ENCODE measurements around the gene SLC6A18. TPM values are rescaled to one million over a fixed set of nuclear protein-coding genes. Genes with fewer than 3 reads are reported as not detected.

Gene SLC6A18
- polyA plus RNA-seq, 1 donor, result 0.53 TPM

DNA sequence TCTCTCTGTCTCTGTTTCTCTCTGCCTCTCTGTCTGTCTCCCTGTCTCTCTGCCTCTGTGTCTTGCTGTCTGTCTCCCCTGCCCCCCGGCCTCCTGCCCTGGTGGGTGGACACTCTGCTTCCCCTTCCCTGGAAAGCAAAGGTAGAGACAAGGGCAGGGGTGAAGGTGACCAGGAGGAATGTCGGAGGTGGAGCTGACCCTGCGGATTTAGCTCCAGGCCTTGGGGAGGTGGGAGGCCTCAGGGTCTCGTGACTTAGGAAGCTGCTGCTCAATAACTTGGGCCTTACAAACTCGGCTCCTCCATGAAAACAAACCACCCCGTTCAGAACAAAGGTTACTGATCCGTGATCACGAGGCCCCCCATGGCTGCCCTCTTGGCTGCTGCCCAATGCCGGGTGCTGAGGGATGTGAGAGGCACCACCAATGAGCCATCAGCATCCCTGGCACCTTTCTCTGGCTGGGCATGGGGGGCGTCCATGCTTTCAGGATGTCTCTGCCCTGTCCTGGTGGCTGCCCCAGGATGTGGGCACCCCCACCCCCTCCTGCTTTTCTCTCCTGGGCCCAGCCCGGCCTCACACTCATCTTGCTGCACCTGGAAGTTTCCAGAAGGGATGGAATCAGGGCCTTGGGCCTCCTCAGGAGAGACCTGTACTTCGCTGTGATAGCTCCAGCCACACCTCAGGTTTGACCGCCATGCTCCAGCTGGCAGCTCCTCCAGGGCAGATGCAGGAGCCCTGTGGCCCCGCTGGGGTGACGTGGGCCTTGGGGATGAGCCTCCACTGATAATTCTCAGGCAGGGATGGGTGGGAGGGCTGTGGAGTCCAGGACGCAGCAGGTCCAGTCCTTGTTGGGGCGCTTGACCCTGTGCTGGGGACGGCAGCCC, 38.6 kb upstream of the SLC6A18 start:
- DNase-seq, result no peak

DNA sequence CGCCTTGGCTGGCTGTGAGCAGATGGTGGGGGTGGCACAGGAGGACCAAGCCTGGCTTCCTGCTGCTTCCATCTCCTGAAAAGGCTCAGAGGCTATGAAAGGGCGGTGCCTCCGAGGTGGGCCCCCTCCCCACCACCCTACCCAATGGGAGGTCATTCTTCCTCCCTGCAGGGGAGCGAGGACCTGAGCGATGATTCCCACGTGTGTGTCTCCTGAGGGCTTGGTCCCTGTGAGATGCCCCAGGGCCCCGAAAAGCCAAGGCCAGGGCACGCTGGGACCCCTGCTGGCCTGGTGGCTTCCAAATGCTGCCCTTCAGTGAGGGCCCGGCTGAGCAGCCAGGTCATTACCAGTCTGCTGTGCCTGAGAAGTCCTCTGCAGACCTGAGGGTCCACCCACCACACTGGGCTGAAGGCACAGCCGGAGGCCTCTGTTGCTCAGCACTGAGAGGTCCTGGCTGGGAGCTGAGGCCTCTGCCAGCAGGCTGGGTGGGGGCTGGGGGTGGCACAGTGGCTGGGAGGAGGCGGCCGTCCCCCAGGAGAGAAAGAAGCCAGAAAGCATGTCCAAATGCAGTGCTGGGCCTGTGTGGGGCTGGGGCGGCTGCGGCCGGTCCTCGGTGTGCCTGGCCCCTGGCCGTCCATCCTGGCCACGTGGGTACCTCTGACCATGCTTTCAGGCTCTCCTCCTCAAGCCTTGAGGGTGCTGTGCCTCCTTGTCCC, 37.8 kb upstream of the SLC6A18 start:
- DNase-seq, result no peak

DNA sequence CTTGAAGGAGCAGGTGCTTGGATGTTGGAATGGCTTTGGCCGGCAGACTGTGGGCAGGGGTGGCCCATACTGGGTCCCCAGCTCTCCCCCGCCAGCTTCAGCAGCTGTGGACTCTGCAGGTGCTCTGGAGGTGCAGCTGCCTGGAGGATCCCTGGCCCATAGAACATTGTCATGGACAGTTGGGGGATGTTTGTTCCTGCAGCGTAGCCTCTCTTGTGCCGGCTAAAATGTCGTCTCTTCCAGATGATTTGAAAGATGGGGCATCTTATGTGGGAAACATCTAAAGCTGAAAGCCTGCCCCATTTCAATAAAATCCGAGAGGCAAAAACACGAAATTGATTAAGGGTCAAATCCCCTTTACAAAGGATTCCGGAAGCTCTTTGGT, 37.2 kb upstream of the SLC6A18 start:
- DNase-seq, result no peak

DNA sequence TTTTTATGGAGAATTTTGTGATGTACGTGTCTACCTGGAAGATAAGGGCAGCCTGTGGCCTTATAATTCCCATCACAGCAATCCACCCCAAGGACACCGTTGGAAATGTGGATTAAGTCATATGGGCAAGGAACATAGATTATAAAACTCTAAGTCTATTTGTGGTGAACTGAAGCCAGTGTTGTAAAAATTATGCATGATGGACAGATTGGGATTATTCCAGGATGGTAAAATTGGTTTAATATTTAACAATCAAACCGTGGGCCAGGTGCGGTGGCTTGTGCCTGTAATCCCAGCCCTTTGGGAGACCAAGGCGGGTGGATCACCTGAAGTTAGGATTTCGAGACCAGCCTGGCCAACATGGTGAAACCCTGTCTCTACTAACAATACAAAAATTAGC, 36.7 kb upstream of the SLC6A18 start:
- DNase-seq, result no peak

DNA sequence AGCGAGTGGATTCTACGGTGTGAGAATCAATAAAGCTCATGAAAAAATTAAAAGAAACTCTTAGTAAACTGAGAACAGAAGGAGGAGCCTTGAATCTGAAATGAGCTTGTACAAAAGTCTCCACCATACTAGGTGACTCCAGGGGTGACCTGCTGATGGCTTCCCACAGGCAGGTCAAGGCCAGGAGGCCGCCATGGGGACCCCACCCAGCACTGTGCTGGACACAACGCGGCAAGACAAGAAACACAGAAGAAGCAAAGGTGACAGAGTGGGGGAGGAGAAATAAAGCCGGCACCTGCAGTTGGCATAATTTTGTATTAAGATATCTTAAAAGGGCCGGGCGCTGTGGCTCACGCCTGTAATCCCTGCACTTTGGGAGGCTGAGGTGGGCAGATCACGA, 35.9 kb upstream of the SLC6A18 start:
- DNase-seq, result no peak

DNA sequence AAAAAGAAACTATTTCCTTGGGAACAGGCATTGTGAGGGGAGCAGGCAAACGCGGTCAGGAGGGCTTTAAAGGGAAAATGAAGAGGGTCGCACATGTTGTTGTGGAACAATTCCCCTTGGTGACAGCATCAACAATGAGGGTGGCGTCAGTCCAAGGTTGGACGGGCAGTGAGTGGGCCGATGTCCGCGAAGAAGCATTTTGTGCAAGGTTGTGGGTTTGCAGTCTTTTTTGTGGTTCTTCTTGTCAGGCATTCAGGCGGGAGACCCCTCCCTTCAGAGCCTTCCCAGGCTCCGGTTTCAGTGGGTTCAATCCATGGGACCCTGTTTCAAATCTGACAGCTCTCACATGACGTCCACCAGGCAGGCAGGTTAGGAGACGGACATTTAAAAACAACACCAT, 34.9 kb upstream of the SLC6A18 start:
- DNase-seq, result no peak

DNA sequence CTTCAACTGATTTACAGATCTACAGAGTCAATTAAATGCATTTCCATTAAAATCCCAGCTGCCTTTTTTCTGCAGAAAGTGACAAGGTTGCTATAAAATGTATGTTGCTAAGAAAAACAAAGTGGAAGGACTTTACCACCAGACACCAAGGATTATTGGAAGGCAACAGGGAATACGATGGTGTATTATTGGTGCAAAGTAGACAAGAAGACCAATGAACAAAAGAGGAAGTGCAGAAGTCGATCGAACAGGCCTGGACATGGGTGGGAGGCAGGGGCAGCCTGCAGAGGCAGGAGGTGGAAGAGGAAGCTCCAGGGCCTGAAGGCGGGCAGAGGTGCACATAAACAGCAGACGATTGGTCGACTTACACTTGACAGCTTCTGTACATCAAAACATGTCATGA, 34.3 kb upstream of the SLC6A18 start:
- DNase-seq, result peak; percentile 70

DNA sequence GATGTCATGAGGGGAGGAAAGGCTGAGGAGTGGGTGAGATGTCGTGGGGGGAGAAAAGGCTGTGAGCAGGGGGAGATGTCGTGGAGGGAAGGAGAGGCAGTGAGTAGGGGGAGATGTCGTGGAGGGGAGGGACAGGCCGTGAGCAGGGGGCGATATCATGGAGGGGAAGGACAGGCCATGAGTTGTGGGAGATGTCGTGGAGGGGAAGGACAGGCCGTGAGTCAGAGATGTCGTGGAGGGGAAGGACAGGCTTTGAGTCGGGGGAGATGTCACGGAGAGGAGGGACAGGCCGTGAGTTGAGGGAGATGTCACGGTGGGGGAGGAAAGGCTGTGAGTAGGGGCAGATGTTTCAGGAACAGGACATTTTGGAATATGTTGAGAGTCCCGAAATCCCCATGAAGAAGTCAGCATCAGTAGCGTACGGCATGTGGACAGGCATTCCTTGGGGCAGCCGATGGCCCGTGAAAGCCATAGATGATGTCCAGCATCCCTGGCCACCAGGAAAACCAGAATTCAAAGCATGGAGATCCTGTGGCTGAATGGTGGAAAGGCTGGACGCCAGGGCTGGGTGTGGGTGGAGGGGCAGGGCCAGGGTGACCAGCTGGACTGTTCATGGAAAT, 32.1 kb upstream of the SLC6A18 start:
- DNase-seq, result no peak

DNA sequence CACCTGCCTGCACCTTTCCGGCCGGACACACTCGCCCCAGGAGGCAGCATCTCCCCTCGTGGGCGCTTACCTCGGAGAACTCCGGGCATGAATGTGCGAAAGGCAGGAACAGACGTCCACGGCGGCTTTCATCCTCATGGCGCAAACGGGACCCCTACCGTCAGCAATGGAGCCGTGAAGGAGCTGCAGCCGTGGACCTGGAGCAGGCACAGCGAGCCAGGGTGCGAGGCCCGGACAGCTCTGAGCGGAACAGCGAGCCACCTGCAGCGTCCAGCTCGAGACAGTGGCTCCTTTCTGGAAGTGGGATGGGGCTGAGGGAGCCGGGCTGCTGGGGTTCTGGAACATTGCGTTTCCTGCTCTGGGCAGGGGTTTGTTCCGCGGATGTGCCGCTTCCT, 31.6 kb upstream of the SLC6A18 start:
- DNase-seq, result no peak

DNA sequence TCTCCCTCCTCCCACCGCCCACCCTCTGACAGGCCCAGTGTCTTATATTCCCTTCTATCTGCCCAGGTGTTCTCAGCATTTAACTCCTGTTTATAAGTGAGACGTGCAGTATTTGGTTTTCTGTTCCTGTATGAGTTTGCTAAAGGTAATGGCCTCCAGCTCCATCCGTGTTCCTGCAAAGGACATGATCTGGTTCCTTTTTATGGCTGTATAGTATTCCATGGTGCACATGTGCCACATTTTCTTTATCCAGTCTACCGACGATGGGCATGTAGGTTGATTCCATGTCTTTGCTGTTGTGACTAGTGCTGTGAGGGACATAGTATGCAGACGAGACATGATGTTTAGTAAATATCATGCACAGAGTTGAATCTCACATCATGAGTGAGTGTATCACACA, 30.8 kb upstream of the SLC6A18 start:
- no peak for DNase-seq

DNA sequence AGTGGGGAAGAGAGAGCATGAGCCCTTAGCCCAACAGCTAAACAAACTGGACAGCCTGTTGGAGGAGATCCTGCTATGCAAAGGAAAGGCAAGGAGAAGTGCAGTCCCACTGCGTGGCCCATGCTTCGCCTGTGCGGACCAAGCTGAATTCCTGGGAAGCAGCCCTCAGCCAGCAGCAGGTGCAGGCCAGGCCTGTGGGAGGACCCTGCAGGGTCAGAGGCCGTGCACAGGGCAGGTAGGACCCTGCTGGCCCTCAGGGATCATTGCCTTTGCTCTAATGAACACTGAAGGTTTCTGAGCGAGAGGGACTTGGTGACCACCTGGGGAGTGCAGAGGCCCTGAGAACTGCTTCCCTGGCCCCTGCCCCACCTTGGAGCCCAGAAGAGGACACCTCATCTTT, 29.7 kb upstream of the SLC6A18 start:
- no peak for DNase-seq

DNA sequence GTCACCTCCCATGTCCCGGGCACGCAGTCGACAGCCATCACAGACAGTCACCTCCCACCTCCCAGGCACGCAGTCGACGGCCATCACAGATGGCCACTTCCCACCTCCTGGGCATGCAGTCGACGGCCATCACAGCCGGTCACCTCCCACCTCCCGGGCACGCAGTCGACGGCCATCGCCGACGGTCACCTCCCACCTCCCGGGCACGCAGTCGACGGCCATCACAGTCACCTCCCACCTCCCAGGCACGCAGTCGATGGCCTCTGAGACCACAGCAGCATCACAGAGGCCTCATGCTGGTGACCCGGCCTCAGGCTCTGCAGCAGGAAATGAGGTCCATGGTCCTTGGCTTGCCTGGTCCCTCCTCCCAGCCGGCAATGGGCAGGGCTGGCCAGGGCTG, 29.3 kb upstream of the SLC6A18 start:
- no peak for DNase-seq

DNA sequence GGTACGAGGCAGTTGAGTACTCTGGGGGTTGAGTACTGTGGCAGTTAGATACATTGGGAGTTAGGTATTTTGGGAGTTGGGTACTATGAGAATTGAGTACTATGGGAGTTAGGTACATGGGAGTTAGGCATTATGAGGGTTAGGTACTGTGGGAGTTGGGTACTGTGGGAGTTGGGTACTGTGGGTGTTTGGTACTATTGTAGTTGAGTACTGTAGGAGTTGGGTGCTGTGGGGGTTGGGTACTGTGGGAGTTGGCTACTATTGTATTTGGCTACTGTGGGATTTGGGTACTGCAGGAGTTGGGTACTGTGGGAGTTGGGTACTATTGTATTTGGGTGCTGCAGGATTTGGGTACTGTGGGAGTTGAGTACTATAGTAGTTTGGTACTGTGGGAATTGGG, 28.6 kb upstream of the SLC6A18 start:
- no peak for DNase-seq

DNA sequence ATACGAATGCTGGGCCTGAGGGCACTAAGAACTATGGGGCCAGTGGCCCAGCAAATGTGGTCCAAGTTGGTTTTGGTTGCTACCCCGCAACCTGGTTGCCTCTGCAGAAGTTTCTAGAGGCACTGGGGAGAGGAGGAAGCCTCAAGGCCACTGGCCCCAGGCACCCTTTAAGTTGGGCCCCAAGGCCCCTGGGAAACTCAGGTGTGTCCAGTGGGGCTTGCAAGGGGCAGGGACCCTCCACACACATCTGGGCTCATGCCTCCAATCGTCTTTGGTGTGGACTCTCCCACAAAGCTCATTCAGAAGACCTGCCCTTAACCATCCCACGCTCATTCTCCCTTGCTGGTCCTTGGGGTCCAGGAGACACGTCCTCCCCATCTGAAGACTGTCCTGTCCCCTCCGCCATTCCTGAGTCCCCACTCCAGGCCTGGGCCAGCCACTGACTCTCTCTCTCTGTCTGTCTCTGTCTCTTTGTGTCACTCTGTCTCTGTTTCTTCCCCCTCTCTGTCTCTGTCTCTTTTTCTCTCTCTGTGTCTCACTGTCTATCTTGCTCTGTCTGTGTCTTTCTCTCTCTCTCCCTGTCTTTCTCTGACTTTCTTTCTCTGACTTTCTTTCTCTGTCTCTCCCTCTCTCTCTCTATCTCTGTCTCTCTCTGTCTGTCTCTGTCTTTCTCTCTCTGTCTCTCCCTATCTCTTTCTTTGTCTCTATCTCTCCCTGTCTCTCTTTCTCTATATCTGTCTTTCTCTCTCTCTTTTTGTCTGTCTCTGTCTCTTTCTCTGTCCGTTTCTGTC, 27.1 kb upstream of the SLC6A18 start:
- no peak for DNase-seq

DNA sequence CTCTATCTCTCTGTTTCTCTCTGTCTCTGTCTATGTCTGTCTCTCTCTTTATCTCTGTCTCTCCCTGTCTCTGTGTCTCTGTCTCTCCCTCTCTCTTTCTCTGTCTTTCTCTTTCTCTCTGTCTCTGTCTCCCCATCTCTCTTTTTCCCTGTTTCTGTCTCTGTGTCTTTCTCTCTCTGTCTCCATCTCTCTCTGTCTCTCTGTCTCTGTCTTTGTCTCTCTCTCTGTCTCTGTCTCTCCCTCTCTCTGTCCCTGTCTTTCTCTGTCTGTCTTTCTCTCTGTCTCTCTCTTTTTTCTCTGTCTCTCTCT, 25.9 kb upstream of the SLC6A18 start:
- DNase-seq, result no peak

DNA sequence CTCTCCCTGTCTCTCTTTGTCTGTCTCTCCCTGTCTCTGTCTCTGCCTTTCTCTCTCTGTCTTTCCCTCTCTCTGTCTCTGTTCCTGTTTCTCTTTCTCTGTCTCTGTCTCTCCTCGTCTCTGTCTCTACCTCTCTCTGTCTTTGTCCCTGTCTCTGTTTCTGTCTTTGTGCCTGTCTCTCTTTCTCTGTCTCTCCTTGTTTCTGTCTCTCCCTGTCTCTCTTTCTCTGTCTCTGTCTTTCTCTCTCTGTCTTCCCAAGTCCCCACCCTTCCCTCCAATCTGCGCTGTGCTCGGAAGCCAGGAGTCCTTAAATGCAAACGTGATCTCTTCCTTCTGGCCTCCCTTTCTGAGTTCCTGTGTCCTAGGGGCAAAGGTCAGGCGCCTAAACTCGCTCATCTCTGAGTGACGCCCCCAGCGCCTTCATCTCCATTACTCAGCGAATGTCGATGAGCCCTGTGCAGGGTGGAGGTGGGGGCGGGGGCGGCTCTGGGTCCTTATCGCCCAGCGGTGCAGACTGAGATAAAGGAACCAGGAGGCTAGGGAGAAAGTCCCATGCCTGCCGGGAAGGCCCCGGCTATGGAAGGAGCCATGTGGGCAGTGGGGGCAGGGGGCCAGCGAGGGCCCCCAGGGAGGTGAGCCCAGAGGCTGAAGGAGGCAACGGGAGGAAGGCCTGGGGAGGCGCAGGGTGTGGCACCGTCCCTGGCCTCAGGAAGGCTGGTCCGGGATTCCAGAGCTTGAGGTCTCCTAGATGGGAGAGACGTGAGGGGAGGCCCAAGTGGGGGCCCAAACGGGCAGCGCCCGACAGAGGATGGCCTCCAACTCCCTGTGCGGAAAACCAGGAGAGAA, 25.3 kb upstream of the SLC6A18 start:
- no peak for DNase-seq

DNA sequence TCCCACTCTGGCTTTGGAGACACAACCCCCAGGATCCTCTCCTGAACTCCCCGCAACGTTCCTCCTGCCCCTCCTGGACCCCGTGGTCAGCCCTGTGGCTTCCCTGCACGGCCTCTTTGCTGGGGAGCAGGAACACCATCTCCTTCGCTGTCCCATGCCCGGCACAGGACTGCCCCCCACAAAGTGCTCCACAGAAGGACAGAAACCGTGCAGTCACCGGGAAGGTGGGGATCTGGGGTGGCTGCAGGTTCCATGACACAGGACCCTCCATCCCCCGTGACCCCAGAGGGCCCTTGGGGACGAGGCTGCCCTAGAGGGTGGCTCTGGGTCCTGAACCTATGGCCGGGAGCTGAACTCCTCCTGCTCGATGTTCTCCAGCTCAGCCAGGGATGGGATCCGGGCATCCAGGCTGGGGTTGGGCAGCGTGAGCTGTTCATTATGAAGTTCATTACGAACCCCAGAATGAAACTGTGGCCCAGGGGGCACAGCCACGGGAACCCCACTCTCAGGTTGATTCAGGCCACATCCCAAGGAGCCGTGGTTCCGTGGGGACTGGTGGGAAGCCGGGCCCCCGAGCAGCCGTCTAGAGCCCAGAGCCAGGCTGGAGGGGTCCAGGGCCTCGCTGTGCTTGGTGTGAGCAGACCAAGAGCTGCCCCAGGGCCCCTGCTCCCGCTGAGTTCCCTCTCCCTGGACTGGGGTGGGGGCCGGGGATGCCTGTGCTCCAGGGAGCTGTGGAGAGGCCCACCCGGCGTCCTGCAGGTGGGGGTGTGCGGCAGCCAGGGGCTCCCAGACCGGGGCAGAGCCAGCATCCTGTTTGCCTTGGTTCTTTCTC, 24.5 kb upstream of the SLC6A18 start:
- DNase-seq, result no peak

DNA sequence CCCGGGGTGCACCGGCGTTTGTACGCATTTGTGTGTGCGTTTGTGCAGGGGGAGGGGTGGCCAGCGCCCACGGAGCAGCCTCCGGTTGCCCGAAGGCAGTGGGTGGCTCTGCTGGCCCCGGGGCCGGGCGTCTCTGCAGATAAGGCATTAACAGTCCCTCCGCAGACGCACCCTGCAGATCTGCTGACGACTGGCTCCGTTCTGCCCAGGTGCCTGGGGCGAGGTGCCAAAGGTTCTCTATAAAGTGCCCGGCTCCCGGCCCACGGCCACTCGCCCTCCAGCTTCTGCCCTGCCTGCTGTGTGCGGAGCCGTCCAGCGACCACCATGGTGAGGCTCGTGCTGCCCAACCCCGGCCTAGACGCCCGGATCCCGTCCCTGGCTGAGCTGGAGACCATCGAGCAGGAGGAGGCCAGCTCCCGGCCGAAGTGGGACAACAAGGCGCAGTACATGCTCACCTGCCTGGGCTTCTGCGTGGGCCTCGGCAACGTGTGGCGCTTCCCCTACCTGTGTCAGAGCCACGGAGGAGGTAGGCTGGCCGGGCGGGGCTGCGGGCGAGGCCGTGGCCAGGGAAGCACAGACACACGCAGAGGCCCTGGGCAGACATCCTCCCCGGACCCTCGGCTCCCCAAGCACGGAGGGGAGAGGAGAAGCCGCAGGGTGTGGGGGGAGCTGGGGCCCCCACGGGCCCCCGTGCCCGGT, 23.7 kb upstream of the SLC6A18 start, which contains the start of gene SLC6A19:
TSS of gene SLC6A19 (plus strand) at position 269 of the 699 bp plus-strand sequence. CDS start at position 325, 56 bp downstream.
- DNase-seq, result no peak

DNA sequence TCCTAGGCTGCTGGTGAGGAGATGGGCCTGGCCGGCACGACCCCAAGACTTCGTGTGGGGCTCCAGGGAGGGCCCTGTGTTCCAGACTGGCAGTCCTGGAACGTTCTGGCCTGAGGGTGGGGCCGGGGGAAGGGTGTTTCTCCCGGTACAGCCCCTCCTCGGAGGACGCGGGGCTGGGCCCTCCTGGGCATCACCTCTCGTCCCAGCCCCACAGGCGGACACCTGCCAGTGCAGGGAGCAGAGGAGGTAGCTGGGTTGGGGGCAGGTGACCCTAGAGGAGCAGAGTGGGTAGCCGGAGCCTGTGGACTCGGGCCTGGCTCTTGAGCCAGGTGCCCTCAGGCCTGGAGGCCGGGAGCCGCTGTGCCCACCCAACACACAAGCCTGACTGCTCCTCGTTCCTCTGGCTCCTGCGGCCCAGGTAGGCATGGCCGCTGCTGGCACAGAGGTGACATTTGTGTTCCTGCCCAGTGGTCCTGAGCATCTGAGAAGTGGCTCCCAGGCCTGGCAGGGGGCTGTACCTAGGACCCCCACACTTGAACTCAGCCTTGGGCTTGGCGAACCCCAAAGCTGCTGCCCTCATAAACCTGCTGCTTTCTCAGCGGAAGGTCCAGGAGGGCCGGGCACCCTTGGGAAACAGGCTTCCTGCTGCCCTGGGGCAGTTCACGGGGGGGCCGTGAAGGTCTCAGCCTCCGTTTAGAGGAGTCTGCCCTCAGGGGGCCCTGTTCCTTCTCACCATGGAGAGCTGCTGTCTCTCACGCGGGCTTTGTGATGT, 23.0 kb upstream of the SLC6A18 start:
- DNase-seq, result no peak

Measured in left kidney (tissue), 2 donors.